K562 (cell line): ENCODE data around the gene ZBTB48. TPM values are rescaled to one million over a fixed set of nuclear protein-coding genes. Genes with fewer than 3 reads are reported as not detected.
A peak's percentile ranks its signal among the peaks of the same experiment; 100 is the strongest.

Experiments
- ATAC-seq: fragments of 200-7000 bp; cut with Tn5 transposase; 3 replicates; pipeline ENCODE4 v1.9.1; 2020; ENCODE audit warnings: moderate library complexity
- BruUV-seq: library from RNA; stranded (reverse); fragments of 400-500 nt; replicated peaks from 2 replicates; lab custom pipeline; 2021; lab: Mats Ljungman, UMichigan
- CTCF ChIA-PET: fragments of 300-600 bp; formaldehyde crosslinking; extraction: SDS; loops from one replicate; lab custom pipeline; 2021; ENCODE audit warnings: low intra/inter-chr PET ratio; lab: Yijun Ruan, JAX
- POLR2A ChIA-PET: fragments of 300-600, 350-650 bp; sonication (Branson Sonifier 250); formaldehyde crosslinking; extraction: SDS; loops from one replicate; lab custom pipeline; 2021; ENCODE audit warnings: antibody characterized with exemption, inconsistent platforms; lab: Yijun Ruan, JAX
- DNase-seq, 4 experiments: peaks; one replicate each; pipeline versions ENCODE4 v3.0.0 to v3.0.0-alpha.2; 2011 to 2018; ENCODE audit warnings: low spot score in 3 of 4, mixed read lengths in 3 of 4; ENCODE audit errors: extremely low read depth in 1 of 4
- FAIRE-seq: peaks from 2 replicates; lab custom pipeline; 2011; peaks lifted over from hg19 to GRCh38; lab: Jason Lieb, UNC
- H2AFZ ChIP-seq: 2 replicates; pipeline ENCODE4 v1.6.0; 2011; ENCODE audit warnings: low read depth, low read length, control low read depth, inconsistent platforms
- H3K27ac ChIP-seq: fragments of 200-600 bp; 3 replicates; pipeline ENCODE4 v1.8.0; 2011; ENCODE audit warnings: low read depth, mild to moderate bottlenecking, control low read depth, inconsistent platforms, low read length, moderate library complexity, mixed read lengths; ENCODE audit errors: extremely low read depth
- H3K27me3 ChIP-seq, 2 experiments: fragments of 300-600 bp in 1 of 2; 2 replicates in 1 of 2; 3 replicates in 1 of 2; pipeline versions ENCODE4 v1.6.0 to v1.8.0; 2011; ENCODE audit warnings: inconsistent platforms in 2 of 2, low read length in 2 of 2, mild to moderate bottlenecking in 1 of 2, mixed read lengths in 1 of 2, moderate library complexity in 1 of 2; ENCODE audit not compliant: control insufficient read depth in 2 of 2, insufficient read depth in 2 of 2
- H3K36me3 ChIP-seq: fragments of 300-600 bp; 3 replicates; pipeline ENCODE4 v1.8.0; 2011; ENCODE audit warnings: mild to moderate bottlenecking, low read length, inconsistent platforms; ENCODE audit not compliant: control insufficient read depth, insufficient read depth
- H3K4me1 ChIP-seq, 2 experiments: fragments of 200-600 bp in 1 of 2; replicated peaks in 1 of 2; 2 replicates in 1 of 2; 3 replicates in 1 of 2; pipeline versions ENCODE4 v1.5.1 to v1.8.0; 2011; ENCODE audit warnings: inconsistent platforms in 2 of 2, low read length in 2 of 2, mild to moderate bottlenecking in 1 of 2, mixed read lengths in 1 of 2, moderate library complexity in 1 of 2; ENCODE audit not compliant: control insufficient read depth in 2 of 2, insufficient read depth in 2 of 2
- H3K4me2 ChIP-seq: 2 replicates; pipeline ENCODE4 v1.6.1; 2011; ENCODE audit warnings: low read length, control low read depth, inconsistent platforms, mixed read lengths; ENCODE audit not compliant: insufficient read depth
- H3K4me3 ChIP-seq: fragments of 200-600 bp; sonication (generic), shearing (Covaris generic); 2 replicates; pipeline ENCODE4 v1.5.1; 2016; ENCODE audit warnings: control low read depth, inconsistent platforms
- H3K79me2 ChIP-seq: fragments of 200-600 bp; 3 replicates; pipeline ENCODE4 v1.8.0; 2011; ENCODE audit warnings: low read length, inconsistent platforms; ENCODE audit not compliant: control insufficient read depth, insufficient read depth
- H3K9ac ChIP-seq, 2 experiments: 2 replicates each; pipeline versions ENCODE4 v1.6.0 to v1.6.1; 2011; ENCODE audit warnings: low read depth in 2 of 2, low read length in 2 of 2, control low read depth in 1 of 2, inconsistent platforms in 1 of 2, mild to moderate bottlenecking in 1 of 2, mixed read lengths in 1 of 2; ENCODE audit not compliant: insufficient read depth in 1 of 2
- H3K9me1 ChIP-seq: one replicate; pipeline ENCODE4 v1.6.0; 2011; ENCODE audit warnings: inconsistent platforms, mild to moderate bottlenecking, low read length, moderate library complexity; ENCODE audit not compliant: control insufficient read depth, insufficient read depth
- H3K9me3 ChIP-seq: replicated peaks from 2 replicates; pipeline ENCODE4 v1.5.1; 2011; ENCODE audit warnings: low read depth, low read length, inconsistent platforms; ENCODE audit not compliant: control insufficient read depth, insufficient read depth
- H4K20me1 ChIP-seq: replicated peaks from 2 replicates; pipeline ENCODE4 v1.6.1; 2011; ENCODE audit warnings: low read length, inconsistent platforms, mixed read lengths; ENCODE audit not compliant: control insufficient read depth, insufficient read depth
- BCL6 ChIP-seq: fragments of 250-450 bp; sonication (Bioruptor Pico); IDR thresholded peaks from 2 replicates; pipeline ENCODE4 v1.4.0; 2020
- FOSL1 ChIP-seq: fragments of 200-800 bp; sonication (Bioruptor generic); conservative IDR thresholded peaks from 2 replicates; pipeline ENCODE4 v1.6.1; 2016; ENCODE audit warnings: missing genetic modification characterization, missing compliant biosample characterization
- FOXM1 ChIP-seq, 2 experiments: fragments of 450-650 bp in 1 of 2; sonication (generic) in 1 of 2; formaldehyde crosslinking in 1 of 2; IDR thresholded peaks; 2 replicates each; pipeline versions ENCODE4 v1.6.1 to v1.9.0; 2017 to 2022; ENCODE audit warnings: low read depth in 2 of 2, mild to moderate bottlenecking in 2 of 2, missing genetic modification reagents in 1 of 2, moderate library complexity in 1 of 2
- GABPB2 ChIP-seq: fragments of 250-450 bp; sonication (Bioruptor Pico); conservative IDR thresholded peaks from 2 replicates; pipeline ENCODE4 v1.5.1; 2021; ENCODE audit warnings: mild to moderate bottlenecking
- HDAC6 ChIP-seq: IDR thresholded peaks from 2 replicates; pipeline ENCODE4 v1.6.1; 2012; ENCODE audit warnings: low read depth, mild to moderate bottlenecking, control low read depth, inconsistent platforms, low read length, moderate library complexity
- NFIX ChIP-seq: fragments of 250-450 bp; sonication (Bioruptor Pico); IDR thresholded peaks from 2 replicates; pipeline ENCODE4 v1.4.0; 2020; ENCODE audit warnings: low read depth, mild to moderate bottlenecking, moderate library complexity
- PRPF4 ChIP-seq: fragments of 200-400 bp; formaldehyde crosslinking; IDR thresholded peaks from one replicate; pipeline ENCODE4 v1.6.1; 2017; ENCODE audit warnings: low read length, low read depth, mild to moderate bottlenecking; ENCODE audit not compliant: insufficient read depth, poor library complexity, severe bottlenecking
- RREB1 ChIP-seq: fragments of 250-450 bp; sonication (Bioruptor Pico); IDR thresholded peaks from 2 replicates; pipeline ENCODE4 v1.4.0; 2020
- SNAPC5 ChIP-seq: fragments of 250-450 bp; sonication (Bioruptor Pico); IDR thresholded peaks from 2 replicates; pipeline ENCODE4 v1.8.0; 2021; ENCODE audit warnings: moderate library complexity, mild to moderate bottlenecking, inconsistent platforms
- TAF7 ChIP-seq: fragments of 450-650 bp; IDR thresholded peaks from 2 replicates; pipeline ENCODE4 v1.6.1; 2016; ENCODE audit warnings: missing genetic modification characterization, missing compliant biosample characterization
- ZNF140 ChIP-seq: fragments of 250-450 bp; sonication (Bioruptor Pico); IDR thresholded peaks from 2 replicates; pipeline ENCODE4 v1.8.0; 2021; ENCODE audit warnings: moderate library complexity, mild to moderate bottlenecking, inconsistent platforms
- ZNF311 ChIP-seq: fragments of 250-450 bp; sonication (Bioruptor Pico); IDR thresholded peaks from 2 replicates; pipeline ENCODE4 v1.4.0; 2020; ENCODE audit warnings: mild to moderate bottlenecking, moderate library complexity
- whole genome bisulfite sequencing: fragments of 100-300 bp; shearing (Covaris generic); methylation state at CpG from one replicate; pipeline ENCODE4 v1.1.6; 2016; ENCODE audit warnings: low coverage, mixed read lengths; ENCODE audit not compliant: insufficient coverage; ENCODE audit errors: missing lambda C conversion rate; 5-methylcytosine and 5-hydroxymethylcytosine counted together
- in situ Hi-C: fragments of 300-500 bp; cut with MboI; formaldehyde crosslinking; loops from 4 replicates; pipeline ENCODE4 v1.15.0; 2018; ENCODE audit warnings: inconsistent platforms, mixed read lengths
- intact Hi-C: fragments of 100-400 bp; cut with micrococcal nuclease; formaldehyde crosslinking; loops from 2 replicates; pipeline ENCODE4 v1.14.2; 2022
- polyA plus RNA-seq, 8 experiments: library from polyadenylated mRNA; depleted of rRNA in 4 of 8; stranded (reverse) in 5 of 8; unstranded in 3 of 8; fragments of >200 nt; fragmentation: Nextera tagmentation in 2 of 8; fragmentation: Illumina TruSeq in 1 of 8; extraction: Ambion mirVana in 2 of 8; extraction: Trizol in 1 of 8; gene quantifications; 2 replicates each; pipeline versions ENCODE4 v1.2.1 to v1.2.3, GENCODE V29; 2011 to 2014; ENCODE audit warnings: inconsistent platforms in 1 of 8, missing spikeins in 1 of 8
- total RNA-seq, 7 experiments: library from RNA; depleted of rRNA in 6 of 7; stranded (reverse); fragments of >200 nt in 6 of 7; fragmentation: Illumina TruSeq in 2 of 7; extraction: Trizol in 2 of 7; gene quantifications; 2 replicates each; pipeline versions ENCODE4 v1.2.1 to v1.2.3, GENCODE V29; 2011 to 2021; ENCODE audit warnings: low replicate concordance in 1 of 7
- TF ChIP-seq, protein P1 (sequence below): sonication (generic); IDR thresholded peaks from 2 replicates; pipeline ENCODE4 v1.6.1; 2016

ZBTB48 gene
- total and polyA plus RNA-seq, 9 of the 15 experiments (the other 6 are each of a cell fraction or from before 2014, with no cell fraction given), result 1.9 to 66.9 (median 29.5) TPM

GRCh38 chr1:6625584-6626149 is 45.9 kb downstream of the ZBTB48 start (continued):
- no peak for TF ChIP-seq FOSL1 (tag)

DNA sequence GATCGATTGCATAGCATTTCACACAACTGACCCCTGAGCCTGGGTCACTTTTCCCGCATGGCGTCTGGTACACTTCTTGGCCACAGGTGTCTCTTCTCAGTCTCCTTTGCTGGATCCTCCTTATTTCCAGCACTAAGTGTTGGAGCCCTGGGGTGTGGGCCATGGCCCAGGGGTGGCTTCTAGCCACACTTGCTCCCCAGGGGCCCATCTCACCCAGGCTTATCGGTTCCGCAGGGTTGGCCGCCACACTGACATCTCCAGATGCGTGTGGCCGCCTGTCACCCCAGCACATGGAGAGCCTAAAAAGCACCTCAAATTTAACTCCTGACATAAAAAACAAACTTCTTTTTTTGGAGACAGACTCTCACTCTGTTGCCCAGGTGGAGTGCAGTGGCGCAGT is 47.2 kb downstream of the ZBTB48 start:
- BruUV-seq, result no TSS peak
- CTCF ChIA-PET, result no interaction called here
- no peaks in the 10 kb centered on the region for H3K27me3 ChIP-seq
- H2AFZ ChIP-seq, result no peak overlapping the region
- H3K4me1 ChIP-seq, result peaks cover 12 to 42% of the 10 kb centered on the region in 2 experiments; a peak in 4 of 5 replicates
- H3K9ac ChIP-seq, result 0 out of 4 replicates have a peak overlapping the region, but pooled peaks of 1 of the 2 experiments have one; percentile 50
- 94% methylated on average over 9 of the region's 9 CpGs for WGBS
- ATAC-seq (no peak), FAIRE-seq (no peak), DNase-seq (no peak)
- H3K9me1 ChIP-seq, result no peaks in the 10 kb centered on the region
- peaks cover 71% of the 10 kb centered on the region for H3K36me3 ChIP-seq
- no peak overlapping the region for H3K27ac ChIP-seq
- POLR2A ChIA-PET, result interaction anchor here (1.3 to 2.1 kb wide), 2 partner anchors 11 to 23 kb away, joined by 6 read pairs; no protein-coding TSS in a partner anchor
- peaks cover 19% of the 10 kb centered on the region; the same call in 1 of the 2 replicates for H4K20me1 ChIP-seq
- peaks cover 43% of the 10 kb centered on the region for H3K79me2 ChIP-seq
- intact Hi-C loops, result loop anchor here (2.0 kb wide), 1 partner anchor 14 kb away; the partner anchor contains the start of gene PHF13
- H3K4me3 ChIP-seq, result no peak overlapping the region
- no peak overlapping the region for H3K4me2 ChIP-seq
- in situ Hi-C loops, result no loop called here
- H3K9me3 ChIP-seq, result no peaks in the 10 kb centered on the region
- TF ChIP-seq NFIX (CRISPR knock-in tag), result no peak
- TF ChIP-seq, protein P1, sequence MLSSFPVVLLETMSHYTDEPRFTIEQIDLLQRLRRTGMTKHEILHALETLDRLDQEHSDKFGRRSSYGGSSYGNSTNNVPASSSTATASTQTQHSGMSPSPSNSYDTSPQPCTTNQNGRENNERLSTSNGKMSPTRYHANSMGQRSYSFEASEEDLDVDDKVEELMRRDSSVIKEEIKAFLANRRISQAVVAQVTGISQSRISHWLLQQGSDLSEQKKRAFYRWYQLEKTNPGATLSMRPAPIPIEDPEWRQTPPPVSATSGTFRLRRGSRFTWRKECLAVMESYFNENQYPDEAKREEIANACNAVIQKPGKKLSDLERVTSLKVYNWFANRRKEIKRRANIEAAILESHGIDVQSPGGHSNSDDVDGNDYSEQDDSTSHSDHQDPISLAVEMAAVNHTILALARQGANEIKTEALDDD, result no peak
- no peak for TF ChIP-seq HDAC6
- TF ChIP-seq RREB1 (CRISPR knock-in tag), result no peak
- TF ChIP-seq SNAPC5 (CRISPR knock-in tag), result no peak
- no peak for TF ChIP-seq FOXM1 (IDR thresholded peaks at IDR 0.05; ENCODE audit: low read depth)
- no peak for TF ChIP-seq FOXM1 (CRISPR knock-in tag; IDR thresholded peaks at IDR 0.05; ENCODE audit: low read depth)
- no peak for TF ChIP-seq ZNF311 (CRISPR knock-in tag)
- TF ChIP-seq BCL6 (CRISPR knock-in tag), result no peak
- no peak for TF ChIP-seq PRPF4
- no peak for TF ChIP-seq GABPB2
- TF ChIP-seq ZNF140 (CRISPR knock-in tag), result no peak
- no peak for TF ChIP-seq TAF7
